ENCODE data around the gene SLC1A3. TPM values are rescaled to one million over a fixed set of nuclear protein-coding genes. Genes with fewer than 3 reads are reported as not detected.
"Not testable (repeated sequence)": the region's sequence is repeated elsewhere in the genome, so short reads cannot be mapped to it uniquely, and the experiment has no call there.

SLC1A3 gene
- total RNA-seq, 1 experiment from 2014 or later: 18.6 TPM

DNA sequence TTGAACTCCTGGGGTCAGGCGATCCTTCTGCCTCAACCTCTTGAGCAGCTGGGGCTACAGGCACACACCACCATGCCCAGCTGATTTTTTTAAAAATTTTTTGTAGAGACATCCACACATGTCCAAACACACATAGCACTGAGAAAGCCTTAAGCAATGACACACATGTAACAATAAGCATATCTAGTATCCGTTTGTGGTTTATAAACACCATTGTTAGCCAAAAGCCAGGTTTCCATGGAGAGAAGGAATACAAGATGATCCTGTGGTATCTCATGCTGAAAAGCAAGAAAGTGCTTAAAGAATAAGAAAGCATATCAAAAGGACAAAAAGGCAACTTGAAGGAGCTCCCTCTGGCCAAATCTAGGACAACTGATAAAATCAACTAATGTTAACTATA, 29.7 kb upstream of the SLC1A3 start:
- no peak overlapping the region for H2BK5ac ChIP-seq (ENCODE audit: insufficient read length, low read length)
- no peak overlapping the region for H3K4ac ChIP-seq (ENCODE audit: low read depth, low read length)
- H3K79me1 ChIP-seq (ENCODE audit: insufficient read depth, low read depth, low read length, poor library complexity, severe bottlenecking): no peaks in the 10 kb centered on the region
- H3K27ac ChIP-seq (ENCODE audit: insufficient read length, low read depth, low read length): no peak overlapping the region
- Mint-ChIP-seq H3K27ac (no peak overlapping the region), H3K4me3 (no peak overlapping the region), H3K9me3 (peaks cover 0 to 4% of the 10 kb centered on the region in 2 experiments; a peak in 1 of 5 replicates), H3K4me1 (peaks cover 0 to 6% of the 10 kb centered on the region in 2 experiments; a peak in 1 of 4 replicates), H3K36me3 (ENCODE audit: insufficient read depth in 1 of 3, low read depth in 3 of 3) (no peaks in the 10 kb centered on the region), H3K27me3 (ENCODE audit: low read depth) (no peaks in the 10 kb centered on the region)
- no peak overlapping the region for H4K8ac ChIP-seq (replicated peaks; ENCODE audit: insufficient read length, low read depth, low read length)
- H4K20me1 ChIP-seq (ENCODE audit: control insufficient read depth, insufficient read depth, insufficient read length): no peaks in the 10 kb centered on the region
- no peak overlapping the region for H3K23ac ChIP-seq (ENCODE audit: insufficient read length, low read depth, low read length)
- no peak overlapping the region for H3T11ph ChIP-seq (ENCODE audit: low read length)
- no peaks in the 10 kb centered on the region for H3K79me2 ChIP-seq (ENCODE audit: insufficient read depth, low read length)
- no peak overlapping the region for H2BK20ac ChIP-seq (ENCODE audit: low read depth, low read length, poor library complexity, severe bottlenecking)
- H3K18ac ChIP-seq (ENCODE audit: insufficient read length, low read depth, low read length): no peak overlapping the region
- no peak overlapping the region for H2BK12ac ChIP-seq (ENCODE audit: insufficient read length, low read depth, low read length)
- no peak overlapping the region for H2BK15ac ChIP-seq (ENCODE audit: low read depth, low read length)
- no peak overlapping the region for H2AFZ ChIP-seq (ENCODE audit: low read length)
- no peaks in the 10 kb centered on the region for H3K27me3 ChIP-seq (ENCODE audit: insufficient read depth, low read length)
- no peak overlapping the region for H3K9ac ChIP-seq (ENCODE audit: extremely low read depth, insufficient read length, low read length)
- WGBS (ENCODE audit: extremely low coverage, insufficient read length, low lambda C conversion rate): no CpG with 5 or more reads among the region's 2 CpGs
- TF ChIP-seq, protein P1, sequence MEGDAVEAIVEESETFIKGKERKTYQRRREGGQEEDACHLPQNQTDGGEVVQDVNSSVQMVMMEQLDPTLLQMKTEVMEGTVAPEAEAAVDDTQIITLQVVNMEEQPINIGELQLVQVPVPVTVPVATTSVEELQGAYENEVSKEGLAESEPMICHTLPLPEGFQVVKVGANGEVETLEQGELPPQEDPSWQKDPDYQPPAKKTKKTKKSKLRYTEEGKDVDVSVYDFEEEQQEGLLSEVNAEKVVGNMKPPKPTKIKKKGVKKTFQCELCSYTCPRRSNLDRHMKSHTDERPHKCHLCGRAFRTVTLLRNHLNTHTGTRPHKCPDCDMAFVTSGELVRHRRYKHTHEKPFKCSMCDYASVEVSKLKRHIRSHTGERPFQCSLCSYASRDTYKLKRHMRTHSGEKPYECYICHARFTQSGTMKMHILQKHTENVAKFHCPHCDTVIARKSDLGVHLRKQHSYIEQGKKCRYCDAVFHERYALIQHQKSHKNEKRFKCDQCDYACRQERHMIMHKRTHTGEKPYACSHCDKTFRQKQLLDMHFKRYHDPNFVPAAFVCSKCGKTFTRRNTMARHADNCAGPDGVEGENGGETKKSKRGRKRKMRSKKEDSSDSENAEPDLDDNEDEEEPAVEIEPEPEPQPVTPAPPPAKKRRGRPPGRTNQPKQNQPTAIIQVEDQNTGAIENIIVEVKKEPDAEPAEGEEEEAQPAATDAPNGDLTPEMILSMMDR (conservative IDR thresholded peaks at IDR 0.05): no peak
- H3K14ac ChIP-seq (ENCODE audit: insufficient read depth, low read length): no peak overlapping the region
- no peak overlapping the region for H2BK120ac ChIP-seq (ENCODE audit: low read depth, low read length, poor library complexity, severe bottlenecking)
- no peak overlapping the region for H4K5ac ChIP-seq (ENCODE audit: insufficient read length, low read depth, low read length)
- H3K4me2 ChIP-seq (ENCODE audit: insufficient read depth, insufficient read length, low read length): no peak overlapping the region
- H4K91ac ChIP-seq (ENCODE audit: insufficient read length, low read depth, low read length): no peak overlapping the region
- H2AK5ac ChIP-seq (ENCODE audit: insufficient read length, low read length): no peak overlapping the region
- no peak overlapping the region for H3K56ac ChIP-seq (ENCODE audit: insufficient read length, low read depth, low read length)
- DNase-seq: no peak
- H3K9me3 ChIP-seq (ENCODE audit: control insufficient read depth, low read depth, low read length): no peaks in the 10 kb centered on the region
- no peaks in the 10 kb centered on the region for H3K4me1 ChIP-seq (ENCODE audit: insufficient read depth, low read length)
- no peaks in the 10 kb centered on the region for H3K23me2 ChIP-seq (ENCODE audit: insufficient read length, low read depth, low read length, poor library complexity, severe bottlenecking)

DNA sequence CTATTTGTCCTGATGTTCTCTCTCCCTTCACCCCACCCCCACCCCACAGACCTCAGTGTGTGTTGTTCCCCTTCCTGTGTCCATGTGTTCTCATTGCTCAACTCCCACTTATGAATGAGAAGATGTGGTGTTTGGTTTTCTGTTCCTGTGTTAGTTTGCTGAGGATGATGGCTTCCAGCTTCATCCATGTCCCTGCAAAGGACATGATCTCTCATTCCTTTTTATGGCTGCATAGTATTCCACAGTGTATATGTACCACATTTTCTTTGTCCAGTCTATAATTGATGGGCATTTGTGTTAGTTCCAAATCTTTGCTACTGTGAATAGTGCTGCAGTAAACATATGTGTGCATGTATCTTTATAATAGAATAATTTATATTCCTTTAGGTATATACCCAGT, 26.5 kb upstream of the SLC1A3 start:
- not testable (repeated sequence) for H3K23ac ChIP-seq (ENCODE audit: insufficient read length, low read depth, low read length); H2BK20ac ChIP-seq (ENCODE audit: low read depth, low read length, poor library complexity, severe bottlenecking); H3K27ac ChIP-seq (ENCODE audit: insufficient read length, low read depth, low read length); H3K27ac Mint-ChIP-seq; H3K4me2 ChIP-seq (ENCODE audit: insufficient read depth, insufficient read length, low read length); H3K4me1 Mint-ChIP-seq; H3K18ac ChIP-seq (ENCODE audit: insufficient read length, low read depth, low read length); H3K9me3 Mint-ChIP-seq; H3K79me1 ChIP-seq (ENCODE audit: insufficient read depth, low read depth, low read length, poor library complexity, severe bottlenecking); H3K4ac ChIP-seq (ENCODE audit: low read depth, low read length); H4K5ac ChIP-seq (ENCODE audit: insufficient read length, low read depth, low read length); H4K8ac ChIP-seq (replicated peaks; ENCODE audit: insufficient read length, low read depth, low read length); H4K20me1 ChIP-seq (ENCODE audit: control insufficient read depth, insufficient read depth, insufficient read length); H2BK120ac ChIP-seq (ENCODE audit: low read depth, low read length, poor library complexity, severe bottlenecking); H2BK12ac ChIP-seq (ENCODE audit: insufficient read length, low read depth, low read length); H3K56ac ChIP-seq (ENCODE audit: insufficient read length, low read depth, low read length); H3K27me3 ChIP-seq (ENCODE audit: insufficient read depth, low read length); H4K91ac ChIP-seq (ENCODE audit: insufficient read length, low read depth, low read length); H3K14ac ChIP-seq (ENCODE audit: insufficient read depth, low read length); DNase-seq; H3K23me2 ChIP-seq (ENCODE audit: insufficient read length, low read depth, low read length, poor library complexity, severe bottlenecking); H3K79me2 ChIP-seq (ENCODE audit: insufficient read depth, low read length); H2BK15ac ChIP-seq (ENCODE audit: low read depth, low read length); H3T11ph ChIP-seq (ENCODE audit: low read length); H3K9ac ChIP-seq (ENCODE audit: extremely low read depth, insufficient read length, low read length); H2BK5ac ChIP-seq (ENCODE audit: insufficient read length, low read length); H3K4me3 Mint-ChIP-seq; H3K9me3 ChIP-seq (ENCODE audit: control insufficient read depth, low read depth, low read length); H3K27me3 Mint-ChIP-seq (ENCODE audit: low read depth); H3K36me3 Mint-ChIP-seq (ENCODE audit: insufficient read depth in 1 of 3, low read depth in 3 of 3); H3K4me1 ChIP-seq (ENCODE audit: insufficient read depth, low read length); H2AFZ ChIP-seq (ENCODE audit: low read length); H2AK5ac ChIP-seq (ENCODE audit: insufficient read length, low read length)

Measured in H9 (cell line).